AG04450 (cell line): ENCODE data around the gene TPCN2. TPM values are rescaled to one million over a fixed set of nuclear protein-coding genes. Genes with fewer than 3 reads are reported as not detected.
A peak's percentile ranks its signal among the peaks of the same experiment; 100 is the strongest.

ENCODE experiments used
- CTCF ChIA-PET: fragments of 300-600, 350-600 bp; formaldehyde crosslinking; extraction: SDS; loops from one replicate; lab custom pipeline; 2022; ENCODE audit warnings: antibody characterized with exemption, inconsistent platforms; lab: Charles Lee
- POLR2A ChIA-PET: fragments of 350-600 bp; formaldehyde crosslinking; extraction: SDS; loops from one replicate; lab custom pipeline; 2021; ENCODE audit warnings: antibody characterized with exemption, inconsistent platforms; lab: Yijun Ruan, JAX
- DNase-seq: peaks from one replicate; pipeline ENCODE4 v3.0.0-alpha.2; 2011; ENCODE audit warnings: low read depth, low spot score
- H3K27ac ChIP-seq: one replicate; pipeline ENCODE4 v1.5.1; 2012; ENCODE audit warnings: low read depth, low read length, control low read depth
- H3K27me3 ChIP-seq: one replicate; pipeline ENCODE4 v1.6.0; 2012; ENCODE audit warnings: low read length; ENCODE audit not compliant: control insufficient read depth, insufficient read depth
- H3K4me3 ChIP-seq: 2 replicates; pipeline ENCODE4 v1.5.1; 2011; ENCODE audit warnings: mild to moderate bottlenecking, low read depth, low read length, control low read depth
- H3K9me3 ChIP-seq: 2 replicates; pipeline ENCODE4 v1.5.1; 2012; ENCODE audit warnings: low read length; ENCODE audit not compliant: control insufficient read depth, insufficient read depth
- CTCF ChIP-seq: IDR thresholded peaks from 2 replicates; pipeline ENCODE4 v1.5.1; 2011; ENCODE audit warnings: low read depth, low read length, control low read depth, inconsistent platforms
- polyA plus RNA-seq: library from polyadenylated mRNA; depleted of rRNA; stranded (reverse); fragments of >200 nt; gene quantifications from 2 replicates; pipeline ENCODE4 v1.2.3, GENCODE V29; 2011

The TPCN2 gene
- polyA plus RNA-seq, 1 experiment: 6.4 TPM

- H3K4me3 ChIP-seq: no peak within 1 kb of the TSS
- peak within 1 kb of the TSS; percentile 47 for H3K27ac ChIP-seq
- H3K9me3 ChIP-seq: peaks cover 3% of the 10 kb centered on the region; the same call in 1 of the 2 replicates
- no peak for DNase-seq
- no peak for TF ChIP-seq CTCF
- ChIA-PET CTCF (interaction anchor here (1.4 kb wide), 1 partner anchor 24 kb away, joined by 4 read pairs; no protein-coding TSS in a partner anchor), POLR2A (interaction anchor here (1.5 kb wide), 1 partner anchor 10 kb away, joined by 4 read pairs; no protein-coding TSS in a partner anchor)
- H3K27me3 ChIP-seq: peaks cover under 1% of the 10 kb centered on the region
These were observed 106.8 kb downstream of the TPCN2 start, which contains the start of gene SMIM38 for GRCh38 chr11:69155302-69156234. TSS of gene SMIM38 (plus strand) at chr11:69155935. CDS start at chr11:69157847, 1,912 bp downstream.

DNA sequence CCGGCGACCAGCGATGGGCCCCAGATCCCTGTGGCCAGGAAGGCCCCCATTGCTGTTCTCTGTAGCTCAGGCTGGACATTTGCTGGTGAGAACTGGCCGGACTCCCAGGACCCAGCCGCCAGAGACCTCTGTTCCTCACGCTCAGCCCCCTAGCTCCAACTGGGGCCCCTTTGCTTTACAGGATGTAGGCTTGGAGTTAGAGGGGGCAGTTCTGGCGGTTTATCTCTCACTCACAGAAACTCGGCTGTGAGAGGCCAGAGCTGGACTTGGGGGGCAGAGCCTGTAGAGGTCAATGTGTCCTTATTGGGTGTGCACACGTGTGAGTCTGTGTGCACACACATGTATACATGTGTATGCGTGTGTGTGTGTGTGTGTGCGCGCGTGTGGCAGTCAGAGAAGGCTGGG is 107.5 kb downstream of the TPCN2 start:
- H3K9me3 ChIP-seq: peaks cover 3% of the 10 kb centered on the region; the same call in 1 of the 2 replicates
- ChIA-PET POLR2A (interaction anchor here (0.7 to 1.5 kb wide), 2 partner anchors 11 to 679 kb away, joined by 3 to 4 read pairs; no protein-coding TSS in a partner anchor), CTCF (interaction anchor here (1.4 kb wide), 1 partner anchor 25 kb away, joined by 4 read pairs; no protein-coding TSS in a partner anchor)
- TF ChIP-seq CTCF: no peak
- no peak overlapping the region for H3K4me3 ChIP-seq
- H3K27me3 ChIP-seq: peaks cover 2% of the 10 kb centered on the region
- peak overlapping the region; percentile 47 for H3K27ac ChIP-seq
- DNase-seq: no peak

GRCh38 chr11:69156673-69157155 is 108.0 kb downstream of the TPCN2 start:
- Histone ChIP-seq H3K9me3 (peaks cover 3% of the 10 kb centered on the region; the same call in 1 of the 2 replicates), H3K27ac (peak overlapping the region; percentile 47), H3K27me3 (peaks cover 2% of the 10 kb centered on the region), H3K4me3 (no peak overlapping the region)
- CTCF ChIA-PET: interaction anchor here (1.4 kb wide), 1 partner anchor 25 kb away, joined by 4 read pairs; no protein-coding TSS in a partner anchor
- DNase-seq: no peak
- POLR2A ChIA-PET: interaction anchor here (0.7 to 1.5 kb wide), 2 partner anchors 11 to 679 kb away, joined by 3 to 4 read pairs; no protein-coding TSS in a partner anchor
- no peak for TF ChIP-seq CTCF

DNA sequence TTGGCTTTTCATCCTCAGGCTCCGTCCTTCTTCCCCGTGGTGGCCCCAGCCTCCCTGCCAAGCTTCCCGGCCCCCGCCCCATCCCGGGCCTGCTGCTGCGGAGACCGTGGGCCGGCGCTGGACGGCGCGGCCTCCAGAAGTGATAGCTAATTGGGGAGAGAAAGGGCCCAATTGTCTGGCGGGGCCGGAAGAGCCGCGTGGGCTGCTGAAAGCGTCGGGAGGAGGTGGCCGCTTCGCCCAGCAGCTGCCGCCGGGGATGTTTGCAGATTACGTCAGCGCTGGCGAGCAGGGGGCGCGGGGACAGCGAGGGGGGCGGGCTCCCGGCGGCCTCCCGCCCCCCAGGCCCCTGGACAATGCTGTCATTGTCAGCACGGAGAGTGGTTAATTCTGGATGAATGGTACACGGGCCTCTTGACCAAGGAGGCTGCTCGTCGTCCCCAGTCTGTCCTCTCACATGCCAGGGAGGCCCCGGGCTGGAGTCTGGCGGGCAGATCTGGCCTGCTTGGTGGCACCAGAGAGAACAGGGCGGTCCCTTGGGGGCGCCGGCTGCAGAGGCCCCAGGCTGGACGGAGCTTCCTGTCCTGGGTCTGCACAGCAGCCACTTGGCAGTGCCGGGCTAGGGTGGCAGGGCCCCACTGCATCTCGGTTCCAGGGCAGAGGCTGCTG is 108.6 kb downstream of the TPCN2 start:
- CTCF ChIA-PET: no interaction called here
- POLR2A ChIA-PET: interaction anchor here (0.7 to 1.5 kb wide), 2 partner anchors 12 to 680 kb away, joined by 3 to 4 read pairs; no protein-coding TSS in a partner anchor
- no peak for DNase-seq
- Histone ChIP-seq H3K4me3 (no peak overlapping the region), H3K27me3 (peaks cover 2% of the 10 kb centered on the region), H3K27ac (peak overlapping the region; percentile 52), H3K9me3 (peaks cover 3% of the 10 kb centered on the region; the same call in 1 of the 2 replicates)
- no peak for TF ChIP-seq CTCF
